Stomach smooth muscle (tissue), 2 donors: ENCODE data around the gene SESN1.

Source experiments
- H3K27ac ChIP-seq: one replicate; pipeline ENCODE4 v1.7.0; 2013; ENCODE audit warnings: mild to moderate bottlenecking, low read length, inconsistent platforms
- H3K27me3 ChIP-seq, 2 donors: one replicate each; pipeline ENCODE4 v1.7.0; 2013; ENCODE audit warnings: low read length in 2 of 2; ENCODE audit not compliant: insufficient read depth in 2 of 2, control insufficient read depth in 1 of 2
- H3K36me3 ChIP-seq, 2 donors: one replicate each; pipeline ENCODE4 v1.7.0; 2013; ENCODE audit warnings: low read length in 2 of 2; ENCODE audit not compliant: control insufficient read depth in 2 of 2, insufficient read depth in 2 of 2
- H3K4me1 ChIP-seq: one replicate; pipeline ENCODE4 v1.7.0; 2013; ENCODE audit warnings: low read length; ENCODE audit not compliant: control insufficient read depth, insufficient read depth
- H3K4me3 ChIP-seq, 2 donors: one replicate each; pipeline ENCODE4 v1.7.0; 2013; ENCODE audit warnings: low read length in 2 of 2
- H3K9ac ChIP-seq, 2 donors: one replicate each; pipeline ENCODE4 v1.7.0; 2013; ENCODE audit warnings: low read length in 2 of 2, mild to moderate bottlenecking in 1 of 2
- H3K9me3 ChIP-seq, 2 donors: one replicate each; pipeline ENCODE4 v1.7.0; 2013; ENCODE audit warnings: low read length in 2 of 2; ENCODE audit not compliant: control insufficient read depth in 2 of 2
- donor health status: healthy.
- donor health status: Pancreatic carcinoma.

The SESN1 gene

DNA sequence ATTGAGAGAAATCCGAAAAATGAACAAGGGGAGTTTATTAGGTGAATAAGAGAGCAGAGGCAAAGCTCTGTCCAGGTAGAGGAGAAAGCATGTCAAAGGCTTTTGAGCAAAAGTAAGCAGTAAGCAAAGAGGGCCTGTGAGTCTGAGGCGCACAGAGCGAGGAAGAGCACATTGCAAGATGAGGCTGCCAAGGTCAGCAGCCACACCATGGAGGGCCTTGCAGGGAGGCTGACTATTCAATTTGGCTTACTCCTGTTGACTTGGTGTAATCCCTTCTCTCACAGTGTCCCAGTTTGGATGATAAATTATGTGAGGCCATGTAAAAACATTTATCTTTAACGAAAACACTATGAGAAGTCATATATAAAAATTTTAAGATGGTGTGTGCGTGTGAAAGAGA, 32.4 kb downstream of the SESN1 start:
- H3K4me3 ChIP-seq: no peak overlapping the region
- no peaks in the 10 kb centered on the region for H3K9me3 ChIP-seq
- H3K27ac ChIP-seq: no peak overlapping the region
- H3K36me3 ChIP-seq: no peaks in the 10 kb centered on the region
- H3K4me1 ChIP-seq: peaks cover 7% of the 10 kb centered on the region
- H3K9ac ChIP-seq: no peak overlapping the region
- no peaks in the 10 kb centered on the region for H3K27me3 ChIP-seq

DNA sequence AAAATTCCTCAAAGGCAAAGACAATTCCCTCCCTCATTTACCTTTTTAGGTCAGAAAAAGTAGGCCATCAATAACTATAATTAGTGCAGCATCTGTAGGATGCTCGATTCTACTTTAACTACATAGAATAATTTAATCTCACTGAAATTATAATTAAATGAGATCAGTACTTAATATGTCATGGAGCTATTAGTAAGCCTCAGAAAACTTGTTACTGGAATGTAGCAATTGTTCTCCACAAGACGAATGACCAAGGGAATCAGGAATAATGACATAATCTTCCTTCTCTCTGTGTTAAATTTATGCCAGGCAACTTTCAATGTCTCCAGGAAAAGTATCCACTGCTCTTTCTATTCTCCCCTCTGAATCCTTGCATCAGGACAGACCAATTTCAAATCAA, 34.1 kb downstream of the SESN1 start:
- Histone ChIP-seq H3K4me3 (no peak overlapping the region), H3K27ac (no peak overlapping the region), H3K9ac (no peak overlapping the region)

DNA sequence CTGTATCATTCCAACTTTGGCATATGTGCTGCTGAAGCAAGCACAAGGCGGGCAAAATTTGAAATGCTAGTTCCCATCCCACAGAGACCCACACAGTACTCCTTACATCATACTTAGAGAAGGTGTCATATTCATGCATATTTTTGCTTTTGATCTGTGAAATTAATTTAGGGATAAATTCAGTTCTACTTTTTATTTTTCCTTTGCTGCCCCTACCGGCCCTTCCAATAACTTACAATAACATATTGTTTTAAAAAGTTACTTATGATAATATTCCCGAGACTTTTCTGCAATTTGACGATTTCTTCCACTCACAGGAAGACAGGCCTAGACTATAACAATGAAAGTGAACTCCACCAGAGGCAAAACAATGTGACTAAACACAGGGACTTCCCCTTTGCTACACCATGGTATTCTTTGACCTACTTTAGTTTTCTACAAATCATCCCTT, 35.0 kb downstream of the SESN1 start:
- Histone ChIP-seq H3K4me3 (no peak overlapping the region), H3K9ac (no peak overlapping the region), H3K4me1 (peaks cover 7% of the 10 kb centered on the region), H3K27me3 (no peaks in the 10 kb centered on the region), H3K36me3 (no peaks in the 10 kb centered on the region), H3K27ac (no peak overlapping the region), H3K9me3 (no peaks in the 10 kb centered on the region)

More for the DNA sequence above, 34.1 kb downstream of the SESN1 start:
- H3K36me3 ChIP-seq: no peaks in the 10 kb centered on the region
- H3K4me1 ChIP-seq: peaks cover 7% of the 10 kb centered on the region
- H3K9me3 ChIP-seq: no peaks in the 10 kb centered on the region
- H3K27me3 ChIP-seq: no peaks in the 10 kb centered on the region

DNA sequence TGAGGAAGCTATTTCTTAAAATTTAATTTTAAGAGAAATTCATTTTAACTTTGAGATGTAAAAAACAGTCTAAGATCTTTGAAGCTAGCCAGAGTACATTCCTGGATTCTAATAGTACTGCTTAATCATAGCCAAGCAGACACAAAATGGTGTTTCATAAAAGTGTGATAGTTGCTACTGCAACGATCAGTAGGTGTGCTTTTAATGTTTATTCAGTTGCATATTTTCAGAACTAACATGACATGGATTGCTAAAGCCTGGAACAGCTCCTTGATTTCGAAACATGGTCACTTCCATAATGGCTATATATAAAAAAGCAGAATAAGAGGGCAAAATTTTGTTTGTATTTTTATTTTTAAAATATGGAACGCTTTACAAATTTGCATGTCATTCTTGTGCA, 35.5 kb downstream of the SESN1 start:
- Histone ChIP-seq H3K4me1 (peaks cover 7% of the 10 kb centered on the region), H3K9ac (no peak overlapping the region), H3K9me3 (no peaks in the 10 kb centered on the region), H3K27ac (no peak overlapping the region), H3K4me3 (no peak overlapping the region), H3K36me3 (no peaks in the 10 kb centered on the region), H3K27me3 (no peaks in the 10 kb centered on the region)

DNA sequence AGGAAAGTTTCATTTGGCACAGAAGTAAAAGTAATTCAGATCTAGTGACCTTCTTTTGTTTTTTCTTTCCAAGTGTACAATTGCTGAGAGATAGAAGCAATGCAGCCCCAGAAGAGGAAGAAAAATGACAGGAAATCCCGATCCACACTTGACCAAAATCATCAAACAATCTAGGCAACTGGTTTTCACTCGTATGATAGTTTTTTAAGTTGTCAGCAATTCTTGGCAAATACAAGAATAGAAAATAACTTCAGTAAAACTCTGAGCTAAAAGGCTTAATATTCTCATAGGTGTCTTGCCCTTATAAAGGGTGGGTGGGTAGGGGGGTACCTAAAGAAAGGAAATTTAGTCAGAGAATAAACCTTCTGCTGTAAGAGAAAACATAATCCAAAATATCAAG, 36.0 kb downstream of the SESN1 start:
- Histone ChIP-seq H3K9me3 (no peaks in the 10 kb centered on the region), H3K27me3 (no peaks in the 10 kb centered on the region), H3K9ac (no peak overlapping the region), H3K4me3 (no peak overlapping the region), H3K27ac (no peak overlapping the region), H3K36me3 (no peaks in the 10 kb centered on the region), H3K4me1 (peaks cover 7% of the 10 kb centered on the region)

DNA sequence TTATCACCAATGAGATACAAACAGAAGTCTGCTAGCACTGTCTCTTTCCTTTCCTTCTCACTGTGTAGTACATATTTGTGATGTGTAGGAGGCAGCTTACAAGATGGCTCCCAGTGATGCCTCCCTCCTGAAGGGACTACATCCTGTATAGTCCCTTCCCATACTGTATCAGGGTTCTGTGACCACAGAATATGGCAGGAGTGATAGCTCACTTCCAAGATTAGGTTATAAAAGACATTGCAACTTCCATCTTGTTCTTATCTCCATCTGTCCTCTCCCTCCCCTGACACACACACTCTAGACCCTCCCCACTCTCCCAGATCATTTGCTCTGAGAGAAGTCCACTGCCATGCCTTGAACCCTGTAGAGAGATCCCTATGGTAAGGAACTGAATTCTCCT, 38.0 kb downstream of the SESN1 start:
- Histone ChIP-seq H3K9me3 (no peaks in the 10 kb centered on the region), H3K27me3 (no peaks in the 10 kb centered on the region), H3K4me1 (peaks cover 17% of the 10 kb centered on the region), H3K27ac (no peak overlapping the region), H3K4me3 (no peak overlapping the region), H3K9ac (no peak overlapping the region), H3K36me3 (no peaks in the 10 kb centered on the region)

DNA sequence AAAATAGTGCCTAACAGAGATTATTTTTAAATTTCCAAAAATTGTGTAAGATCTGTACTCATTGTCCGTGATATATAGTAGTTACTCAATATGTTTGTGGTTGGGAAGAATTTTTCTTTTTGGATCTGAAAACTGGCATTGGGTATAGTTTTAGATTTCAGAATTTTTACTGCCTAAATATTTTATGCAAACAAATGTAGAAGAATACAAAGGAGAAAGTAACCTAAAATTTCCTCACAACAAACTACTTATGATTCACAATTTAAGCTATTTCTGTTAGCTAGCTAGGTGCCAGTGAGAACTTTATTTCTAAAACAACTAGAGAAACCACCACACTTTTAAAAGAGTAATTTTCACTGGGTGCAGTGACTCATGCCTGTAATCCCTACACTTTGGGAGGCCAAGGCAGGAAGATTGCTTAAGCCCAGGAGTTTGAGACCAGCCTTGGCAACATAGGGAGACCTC, 38.8 kb downstream of the SESN1 start:
- Histone ChIP-seq H3K9me3 (no peaks in the 10 kb centered on the region), H3K4me3 (no peak overlapping the region), H3K9ac (no peak overlapping the region), H3K27me3 (no peaks in the 10 kb centered on the region), H3K27ac (no peak overlapping the region), H3K4me1 (peaks cover 17% of the 10 kb centered on the region), H3K36me3 (no peaks in the 10 kb centered on the region)

DNA sequence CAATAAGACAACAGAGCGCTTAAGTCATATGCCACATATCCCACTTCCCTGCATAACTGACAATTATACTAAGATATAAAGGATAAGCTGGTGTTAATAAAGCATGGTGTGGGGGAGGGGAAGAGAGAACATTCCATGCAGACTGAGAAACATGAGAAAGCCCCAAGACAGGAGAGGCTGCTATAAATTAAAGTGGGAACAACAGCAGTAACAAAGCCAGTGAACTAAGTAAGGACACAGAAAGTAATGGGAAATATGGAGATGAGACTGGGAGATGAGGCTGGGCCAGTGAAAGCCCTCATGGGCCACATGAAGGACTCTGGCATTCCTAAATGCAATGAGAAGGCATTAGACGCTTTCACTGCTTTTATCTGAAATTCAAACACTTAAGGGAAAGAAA, 41.3 kb downstream of the SESN1 start:
- Histone ChIP-seq H3K27ac (no peak overlapping the region), H3K4me1 (peaks cover 12% of the 10 kb centered on the region), H3K4me3 (no peak overlapping the region)

DNA sequence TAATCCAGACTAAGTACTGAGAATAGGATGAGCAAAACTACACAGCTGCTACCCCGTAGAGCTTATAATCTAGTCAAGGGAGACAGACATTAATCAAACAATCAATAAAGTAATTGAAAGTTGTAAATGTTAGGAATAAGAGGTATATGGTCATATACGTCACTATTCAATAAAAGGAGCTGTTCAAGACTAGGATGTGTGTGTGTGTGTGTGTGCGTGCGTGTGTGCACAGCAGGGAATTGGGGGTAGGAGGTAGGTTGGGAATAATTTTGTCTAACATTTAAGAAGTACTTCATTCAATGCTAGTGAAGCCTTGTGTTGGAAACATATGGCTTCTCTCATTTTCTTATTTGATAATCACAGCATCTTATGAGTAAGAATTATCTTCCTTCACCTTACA, 41.8 kb downstream of the SESN1 start:
- Histone ChIP-seq H3K27me3 (no peaks in the 10 kb centered on the region), H3K9ac (no peak overlapping the region), H3K9me3 (no peaks in the 10 kb centered on the region), H3K4me1 (peaks cover 10% of the 10 kb centered on the region), H3K27ac (no peak overlapping the region), H3K4me3 (no peak overlapping the region), H3K36me3 (no peaks in the 10 kb centered on the region)

More for the DNA sequence above, 41.3 kb downstream of the SESN1 start:
- Histone ChIP-seq H3K9ac (no peak overlapping the region), H3K9me3 (no peaks in the 10 kb centered on the region), H3K27me3 (no peaks in the 10 kb centered on the region), H3K36me3 (no peaks in the 10 kb centered on the region)

DNA sequence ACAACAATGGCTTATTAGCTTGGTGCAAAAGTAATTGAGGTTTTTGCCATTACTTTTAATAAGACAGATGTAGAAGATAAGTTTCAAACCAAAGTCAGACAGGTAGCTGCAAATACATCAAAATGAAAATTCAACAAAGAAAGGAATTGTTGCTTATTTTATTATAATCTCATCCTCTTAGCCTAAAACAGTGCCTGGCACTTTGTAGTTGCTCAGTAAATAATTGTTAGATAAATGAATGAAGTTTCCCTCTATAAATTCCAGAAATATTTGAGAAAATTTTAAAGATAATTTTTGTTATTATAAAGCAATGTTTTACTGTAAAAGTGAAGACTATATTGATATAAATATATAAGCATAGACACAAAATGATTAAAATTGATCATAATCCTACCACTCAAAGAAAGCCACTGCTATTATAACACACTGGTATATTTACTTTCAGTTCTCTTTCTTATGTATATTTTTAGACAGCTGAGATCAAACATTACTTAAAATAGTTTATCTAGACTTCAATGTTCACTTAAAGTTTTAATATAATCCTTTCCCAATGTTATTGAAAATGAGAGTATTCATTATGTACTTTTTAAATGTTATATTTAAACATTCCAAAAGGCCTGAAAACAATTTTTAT, 42.5 kb downstream of the SESN1 start:
- Histone ChIP-seq H3K36me3 (no peaks in the 10 kb centered on the region), H3K4me1 (peaks cover 10% of the 10 kb centered on the region), H3K9ac (no peak overlapping the region), H3K4me3 (no peak overlapping the region), H3K27me3 (no peaks in the 10 kb centered on the region), H3K9me3 (no peaks in the 10 kb centered on the region), H3K27ac (no peak overlapping the region)

DNA sequence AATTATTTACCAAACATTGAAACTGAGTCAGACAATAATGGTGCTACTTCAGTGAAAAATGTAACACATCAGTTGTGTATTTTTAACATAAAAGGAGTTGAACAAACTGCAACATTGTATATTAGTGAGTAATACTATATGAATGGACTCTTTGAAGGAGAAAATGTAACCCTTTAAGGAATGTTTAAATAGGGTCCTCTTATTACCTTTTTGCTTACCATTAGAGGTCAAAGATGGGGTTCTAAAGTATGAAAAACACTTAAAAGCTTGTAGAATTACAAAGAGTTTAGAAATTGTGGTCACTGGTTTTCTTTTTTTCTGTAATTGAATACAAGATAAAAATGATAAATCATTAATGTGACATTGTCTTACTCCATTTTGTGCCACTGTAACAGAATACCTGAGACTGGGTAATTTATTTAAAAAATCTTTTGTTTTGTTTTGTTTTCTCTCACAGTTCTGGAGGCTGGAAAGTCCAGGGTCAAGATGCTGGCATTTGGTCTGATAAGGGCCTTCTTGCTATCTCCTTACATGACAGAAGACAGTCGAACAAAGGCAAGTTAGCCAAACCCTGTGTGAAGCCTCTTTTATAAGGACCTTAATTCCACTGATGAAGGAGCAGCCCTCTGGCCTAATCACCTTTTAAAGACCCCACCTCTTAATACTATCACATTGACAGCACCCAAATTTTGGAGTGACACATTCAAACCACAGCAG, 43.2 kb downstream of the SESN1 start:
- Histone ChIP-seq H3K36me3 (no peaks in the 10 kb centered on the region), H3K9ac (no peak overlapping the region), H3K4me3 (no peak overlapping the region), H3K27ac (no peak overlapping the region), H3K9me3 (no peaks in the 10 kb centered on the region), H3K4me1 (peaks cover 10% of the 10 kb centered on the region), H3K27me3 (no peaks in the 10 kb centered on the region)
